HG03103 (cell line): ENCODE data around the gene LGALS7B.
"Not testable (repeated sequence)": the region's sequence is repeated elsewhere in the genome, so short reads cannot be mapped to it uniquely, and the experiment has no call there.

Experiments used
- ATAC-seq: cut with Tn5 transposase; IDR thresholded peaks from one replicate; pipeline ENCODE4 v1.9.1; 2021; ENCODE audit warnings: low read depth; ENCODE audit not compliant: unreplicated experiment

LGALS7B gene

DNA sequence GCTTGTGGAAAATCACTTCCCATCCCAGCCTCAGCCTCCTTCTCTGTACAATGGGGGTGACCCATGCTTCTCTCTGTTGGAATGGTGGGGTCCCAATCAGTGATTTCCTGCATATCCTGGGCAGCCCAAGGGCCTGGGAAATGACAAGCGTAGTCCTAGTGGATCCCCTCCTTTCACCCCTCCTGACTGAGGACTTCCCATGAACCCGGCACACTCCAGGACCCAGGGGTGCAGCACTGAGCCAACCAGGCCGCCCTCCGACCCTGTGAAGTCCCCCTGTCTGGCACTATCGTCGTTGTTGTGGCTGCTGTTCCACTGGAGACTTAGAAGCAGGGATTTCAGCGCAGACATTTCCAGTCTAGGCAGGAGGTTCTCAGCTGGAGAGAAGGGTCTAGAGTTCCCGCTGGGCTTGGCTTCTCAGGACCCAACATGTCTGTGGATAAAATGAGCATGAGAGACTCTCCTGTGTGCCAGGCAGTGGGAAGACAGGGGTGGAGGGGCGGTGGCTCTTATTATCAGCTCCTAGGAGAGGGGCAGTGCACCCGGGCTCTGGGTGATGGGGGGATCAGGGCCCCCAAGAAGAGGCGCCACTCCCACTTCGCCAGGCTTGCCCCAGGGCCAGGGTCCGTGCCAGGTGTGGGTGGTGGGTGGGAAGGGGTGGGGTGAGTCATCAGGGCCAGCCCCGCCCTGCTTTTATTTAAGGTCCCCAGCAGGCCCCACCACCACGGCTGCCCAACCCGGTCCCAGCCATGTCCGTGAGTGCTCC lies at the start of gene LGALS7B:
TSS of gene LGALS7B (plus strand) at position 723 of the 766 bp plus-strand sequence. CDS start at position 750, 27 bp downstream.
- no peak for ATAC-seq

DNA sequence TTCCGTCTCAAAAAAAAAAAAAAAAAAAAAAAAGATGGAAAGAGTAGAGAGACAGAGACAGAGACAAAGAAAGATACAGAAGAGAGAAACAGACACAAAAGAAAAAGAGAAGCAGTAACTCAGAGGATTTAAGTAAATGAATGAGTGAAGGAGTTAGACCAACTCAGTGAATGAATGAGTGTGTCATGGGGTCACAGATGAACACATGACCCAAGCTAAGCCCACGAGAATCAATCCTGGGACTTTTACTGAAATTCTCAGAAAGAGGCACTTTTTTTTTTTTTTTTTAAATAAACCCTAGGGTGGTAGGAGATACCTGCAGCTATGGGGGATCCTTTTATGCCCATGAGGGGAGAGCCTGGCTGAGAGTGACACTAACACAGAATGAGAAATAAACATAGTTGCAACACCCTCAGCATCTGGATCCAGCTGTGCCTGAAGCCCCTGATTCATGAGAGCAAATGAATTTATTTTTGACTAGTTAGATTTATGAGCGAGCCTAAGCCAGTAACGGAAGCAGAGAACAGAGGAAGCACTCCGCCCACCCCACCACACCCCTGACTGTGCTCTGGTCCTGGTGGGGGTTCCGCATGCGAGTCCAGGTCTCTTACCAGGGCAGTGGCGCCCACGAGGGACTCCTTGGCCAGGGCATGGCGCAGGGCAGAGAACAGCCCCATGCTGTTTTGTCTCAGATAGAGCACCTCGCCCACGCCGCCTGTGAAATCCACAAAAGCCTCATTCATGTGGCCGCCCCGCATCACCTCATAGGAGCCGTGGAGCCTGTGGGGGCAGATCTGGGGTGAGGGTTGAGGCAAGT lies 49.4 kb upstream of the LGALS7B start:
- ATAC-seq, result no peak

DNA sequence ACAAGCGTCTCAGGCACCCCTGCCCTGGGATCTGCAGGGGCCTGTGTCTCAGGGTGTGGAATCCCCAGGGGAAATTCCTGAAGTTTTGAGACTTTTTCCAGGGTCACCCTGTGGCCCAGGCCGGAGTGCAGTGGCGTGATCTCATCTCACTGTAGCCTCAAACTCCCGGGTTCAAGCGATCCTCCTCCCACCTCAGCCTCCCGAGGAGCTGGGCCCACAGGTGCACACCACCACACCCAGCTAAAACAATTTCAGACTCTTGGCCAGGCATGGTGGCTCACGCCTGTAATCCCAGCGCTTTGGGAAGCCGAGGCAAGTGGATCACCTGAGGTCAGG lies 48.8 kb upstream of the LGALS7B start:
- no peak for ATAC-seq

DNA sequence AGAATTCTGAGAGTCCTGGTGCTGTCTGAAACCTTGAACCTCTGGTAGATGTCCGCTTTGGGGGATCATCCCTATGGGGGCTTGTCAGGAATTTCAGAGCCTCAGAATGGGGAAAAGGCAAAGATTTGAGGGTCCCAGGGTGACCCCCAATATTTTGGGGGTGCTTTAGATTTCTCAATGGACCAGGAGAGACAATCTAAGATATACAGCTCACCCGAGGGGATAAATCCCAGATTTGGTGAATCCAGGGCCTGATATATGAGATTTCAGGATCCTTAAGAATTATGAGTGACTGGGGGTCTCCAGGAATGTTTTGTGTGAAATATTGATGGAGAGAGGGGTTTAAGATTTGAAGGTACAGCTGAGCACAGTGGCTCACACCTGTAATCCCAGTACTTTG lies 48.1 kb upstream of the LGALS7B start:
- ATAC-seq, result no peak

DNA sequence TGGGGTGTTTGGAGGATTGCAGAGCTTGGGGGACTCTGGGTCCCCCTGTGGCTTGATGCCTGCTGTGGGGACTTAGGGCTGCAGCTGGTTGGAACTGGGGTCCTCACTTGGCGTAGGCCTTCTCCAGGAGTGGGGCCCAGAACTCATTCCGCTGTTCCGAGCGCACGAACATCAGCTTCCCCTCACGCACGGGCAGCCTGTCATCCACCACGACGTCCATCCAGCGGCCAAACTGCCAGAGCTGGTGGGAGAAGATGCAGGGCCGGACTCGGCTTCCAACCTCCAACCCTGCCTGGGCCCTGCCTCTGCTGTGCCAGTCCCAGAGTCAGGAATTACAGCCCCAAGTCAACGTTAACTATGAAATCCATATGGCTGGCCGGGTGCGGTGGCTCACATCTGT lies 47.3 kb upstream of the LGALS7B start:
- no peak for ATAC-seq

DNA sequence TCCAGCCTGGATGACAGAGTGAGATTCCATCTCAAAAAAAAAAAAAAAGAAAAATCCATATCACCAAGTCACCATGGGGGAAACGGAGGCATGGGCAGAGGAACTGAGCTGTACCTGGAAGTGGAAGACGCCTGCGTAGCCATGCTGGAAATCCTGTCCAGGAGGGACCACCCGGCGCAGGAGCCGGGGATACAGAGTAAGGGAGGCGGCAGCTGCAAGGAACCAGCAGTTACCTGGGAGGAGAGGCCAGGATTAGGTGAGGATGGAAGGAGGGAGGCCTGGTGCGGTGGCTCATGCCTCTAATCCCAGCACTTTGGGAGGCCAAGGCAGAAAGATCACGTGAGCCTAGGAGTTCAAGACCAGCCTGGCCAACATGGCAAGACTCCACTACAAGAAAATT lies 46.7 kb upstream of the LGALS7B start:
- no peak for ATAC-seq

DNA sequence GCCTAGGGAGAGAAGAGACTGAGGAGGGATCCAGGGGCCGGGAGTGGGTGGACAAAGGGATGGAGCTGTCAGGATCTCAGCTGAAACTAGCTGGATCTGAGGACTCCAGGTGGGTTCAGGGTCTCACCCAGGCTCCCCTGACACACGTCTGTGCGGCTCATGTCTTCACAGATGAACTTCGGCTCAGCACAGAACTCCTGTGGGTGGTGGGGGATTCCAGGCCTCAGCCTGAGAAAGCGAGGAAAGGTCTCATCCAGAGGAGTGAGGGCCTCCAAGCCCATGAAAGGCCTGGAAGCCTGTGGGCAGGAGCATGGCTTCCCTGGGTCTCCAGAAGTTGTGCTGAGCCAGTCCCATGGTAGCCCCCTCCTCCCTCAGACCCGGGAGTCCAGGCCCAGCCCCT lies 46.1 kb upstream of the LGALS7B start:
- no peak for ATAC-seq

DNA sequence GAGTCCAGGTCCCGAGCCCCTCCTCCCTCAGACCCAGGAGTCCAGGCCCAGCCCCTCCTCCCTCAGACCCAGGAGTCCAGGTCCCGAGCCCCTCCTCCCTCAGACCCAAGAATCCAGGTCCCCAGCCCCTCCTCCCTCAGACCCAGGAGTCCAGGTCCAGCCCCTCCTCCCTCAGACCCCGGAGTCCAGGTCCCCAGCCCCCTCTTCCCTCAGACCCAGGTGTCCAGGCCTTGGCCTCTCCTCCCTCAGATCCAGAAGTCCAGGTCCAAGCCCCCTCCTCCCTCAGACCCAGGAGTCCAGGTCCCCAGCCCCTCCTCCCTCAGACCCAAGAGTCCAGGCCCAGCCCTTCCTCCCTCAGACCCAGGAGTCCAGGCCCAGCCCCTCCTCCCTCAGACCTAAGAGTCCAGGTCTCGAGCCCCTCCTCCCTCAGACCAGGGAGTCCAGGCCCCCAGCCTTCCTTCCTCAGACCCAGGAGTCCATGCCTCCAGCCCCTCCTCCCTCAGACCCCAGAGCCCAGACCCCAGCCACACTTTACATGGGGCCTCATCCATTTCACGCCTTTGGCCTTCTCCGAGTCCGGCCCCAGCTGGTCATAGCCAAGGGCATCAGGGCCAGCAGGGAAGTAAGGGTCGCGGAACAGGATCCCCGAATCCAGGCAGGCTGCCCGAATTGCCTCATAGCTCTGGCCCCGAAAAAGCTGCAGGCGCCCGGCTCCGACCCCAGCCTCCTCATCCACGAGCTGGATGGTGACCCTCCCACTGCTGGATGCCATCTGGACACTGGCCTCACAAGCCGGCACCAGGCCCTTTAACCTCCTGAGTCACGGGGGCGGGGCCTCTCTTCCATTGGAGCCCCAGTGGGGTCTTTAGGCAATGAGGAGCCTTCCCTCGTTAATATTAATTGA lies 45.4 kb upstream of the LGALS7B start:
- no peak for ATAC-seq

DNA sequence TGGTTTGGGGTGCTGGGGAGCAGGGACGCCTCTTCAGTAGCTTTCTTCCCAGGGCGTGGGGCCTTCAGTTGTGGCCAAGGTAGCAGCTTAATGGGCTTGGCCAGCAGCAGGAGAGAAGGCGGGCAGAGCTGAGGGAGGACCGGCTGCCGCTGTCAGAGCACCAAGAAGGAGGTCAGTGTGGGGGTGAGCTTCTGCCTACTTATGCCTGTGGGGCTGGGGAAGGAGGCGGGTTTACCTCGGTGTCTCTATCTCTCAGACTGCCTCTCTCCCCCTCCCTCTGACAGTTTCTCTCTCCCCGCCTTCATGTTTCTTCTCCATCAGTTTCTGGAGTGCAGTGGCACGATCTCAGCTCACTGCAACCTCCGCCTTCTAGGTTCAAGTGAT lies 44.7 kb upstream of the LGALS7B start, which contains the start of gene CAPN12:
TSS of gene CAPN12 (minus strand) at position 177 of the 384 bp plus-strand sequence. CDS start 309 bp downstream, outside the sequence.
- ATAC-seq, result no peak

DNA sequence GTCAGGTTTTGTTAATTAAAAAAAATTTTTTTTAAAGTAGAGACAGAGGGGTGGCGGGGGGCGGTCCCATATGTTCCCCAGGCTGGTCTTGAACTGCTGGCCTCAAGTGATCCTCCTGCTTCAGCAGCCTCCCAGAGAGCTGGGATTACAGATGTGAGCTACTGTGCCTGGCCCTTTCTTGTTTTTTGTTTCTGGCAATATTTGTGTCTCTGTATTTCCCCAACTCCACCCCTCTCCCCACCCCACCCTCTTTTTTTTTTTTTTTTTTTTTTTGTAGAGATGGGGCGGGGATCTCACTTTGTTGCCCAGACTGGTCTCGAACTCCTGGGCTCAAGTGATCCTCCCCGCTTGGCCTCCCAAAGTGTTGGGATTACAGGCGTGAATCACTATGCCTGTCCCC lies 44.1 kb upstream of the LGALS7B start:
- ATAC-seq, result no peak

DNA sequence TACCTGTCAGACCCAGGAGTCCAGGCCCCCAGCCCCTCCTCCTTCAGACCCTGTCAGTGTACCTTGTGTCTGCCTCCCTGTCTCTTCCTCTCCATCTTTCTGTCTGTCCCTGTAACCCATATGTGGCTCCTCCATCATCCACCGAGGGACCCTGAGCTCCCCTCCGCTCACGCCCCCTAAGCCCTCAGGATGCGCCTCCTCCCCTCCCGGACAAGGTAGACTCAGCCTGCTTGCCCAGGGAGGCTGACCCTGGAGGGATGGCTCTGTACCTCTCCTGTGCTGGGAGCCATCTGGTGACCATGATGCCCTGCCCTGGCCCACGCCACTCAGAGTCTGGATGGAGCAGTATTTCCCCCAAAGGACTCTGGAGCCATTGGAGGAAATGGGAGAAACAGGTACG lies 43.7 kb upstream of the LGALS7B start:
- ATAC-seq, result no peak

DNA sequence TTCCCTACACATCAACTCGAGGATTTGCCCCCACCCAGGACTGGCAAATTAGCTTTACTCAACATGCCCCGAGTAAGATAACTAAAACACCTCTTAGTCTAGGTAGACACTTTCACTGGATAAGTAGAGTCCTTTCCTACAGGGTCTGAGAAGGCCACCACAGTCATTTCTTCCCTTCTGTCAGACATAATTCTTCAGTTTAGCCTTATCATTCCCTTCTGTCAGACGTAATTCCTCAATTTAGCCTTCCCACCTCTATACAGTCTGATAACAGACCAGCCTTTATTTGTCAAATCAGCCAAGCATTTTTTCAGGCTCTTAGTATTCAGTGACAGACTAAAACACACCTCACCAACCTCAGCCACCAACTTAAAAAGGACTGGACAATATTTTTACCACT lies 35.2 kb upstream of the LGALS7B start:
- not testable (repeated sequence) for ATAC-seq

DNA sequence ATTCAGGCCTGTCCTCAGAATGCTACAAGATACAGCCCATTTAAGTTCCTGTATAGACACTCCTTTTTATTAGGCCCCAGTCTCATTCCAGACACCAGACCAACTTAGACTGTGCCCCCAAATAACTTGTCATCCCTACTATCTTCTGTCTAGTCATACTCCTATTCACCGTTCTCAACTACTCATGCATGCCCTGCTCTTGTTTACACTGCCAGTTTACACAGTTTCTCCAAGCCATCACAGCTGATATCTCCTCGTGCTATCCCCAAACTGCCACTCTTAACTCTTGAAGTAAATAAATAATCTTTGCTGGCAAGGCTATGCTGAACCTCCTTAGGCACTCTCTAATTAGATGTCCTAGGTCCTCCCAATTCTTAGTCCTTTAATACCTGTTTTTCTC lies 34.8 kb upstream of the LGALS7B start:
- ATAC-seq, result not testable (repeated sequence)

DNA sequence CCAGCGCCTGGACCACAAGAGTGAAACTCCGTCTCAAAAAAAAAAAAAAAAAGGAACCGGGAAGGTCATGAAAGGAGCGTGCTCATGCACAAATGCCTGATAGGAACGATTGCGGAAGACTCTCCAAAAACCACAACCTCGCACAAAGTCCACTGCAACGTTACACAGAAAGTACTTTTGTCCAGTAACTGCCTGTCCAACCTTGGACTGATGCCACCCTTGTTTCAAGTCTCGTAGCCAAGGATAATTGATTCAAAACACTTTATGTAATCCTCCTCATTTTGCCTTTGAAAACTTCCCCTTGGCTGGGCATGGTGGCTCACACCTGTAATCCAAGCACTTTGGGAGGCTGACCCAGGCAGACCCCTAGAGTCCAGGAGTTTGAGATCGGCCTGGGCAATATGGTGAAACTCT lies 29.4 kb upstream of the LGALS7B start:
- no peak for ATAC-seq

DNA sequence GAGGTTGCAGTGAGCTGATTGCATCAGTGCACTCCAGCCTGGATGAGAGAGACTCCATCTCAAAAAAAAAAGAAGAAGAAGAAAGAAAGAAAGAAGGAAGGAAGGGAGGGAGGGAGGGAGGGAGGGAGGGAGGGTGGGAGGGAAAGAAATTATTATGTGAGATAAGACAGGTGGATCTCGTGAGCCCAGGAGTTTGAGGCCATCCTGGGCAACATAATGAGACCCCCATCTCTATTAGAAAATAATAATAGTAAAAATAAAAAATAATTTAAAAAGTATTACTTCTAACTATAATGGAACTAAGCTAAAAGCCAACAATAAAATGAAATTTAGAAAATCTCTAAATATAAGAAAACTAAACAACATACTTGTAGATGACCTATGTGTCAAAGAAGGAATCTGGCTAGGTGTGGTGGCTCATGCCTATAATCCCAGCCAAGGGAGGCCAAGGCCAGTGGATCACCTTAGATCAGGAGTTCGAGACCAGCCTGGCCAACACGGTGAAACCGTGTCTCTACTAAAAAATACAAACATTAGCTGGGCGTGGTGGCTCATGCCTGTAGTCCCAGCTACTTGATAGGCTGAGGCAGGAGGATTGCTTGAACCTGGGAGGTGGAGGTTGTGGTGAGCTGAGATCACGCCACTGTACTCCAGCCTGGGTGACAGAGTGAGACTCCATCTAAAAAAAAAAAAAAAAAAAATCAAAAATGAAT lies 28.0 kb upstream of the LGALS7B start:
- ATAC-seq, result not testable (repeated sequence)

DNA sequence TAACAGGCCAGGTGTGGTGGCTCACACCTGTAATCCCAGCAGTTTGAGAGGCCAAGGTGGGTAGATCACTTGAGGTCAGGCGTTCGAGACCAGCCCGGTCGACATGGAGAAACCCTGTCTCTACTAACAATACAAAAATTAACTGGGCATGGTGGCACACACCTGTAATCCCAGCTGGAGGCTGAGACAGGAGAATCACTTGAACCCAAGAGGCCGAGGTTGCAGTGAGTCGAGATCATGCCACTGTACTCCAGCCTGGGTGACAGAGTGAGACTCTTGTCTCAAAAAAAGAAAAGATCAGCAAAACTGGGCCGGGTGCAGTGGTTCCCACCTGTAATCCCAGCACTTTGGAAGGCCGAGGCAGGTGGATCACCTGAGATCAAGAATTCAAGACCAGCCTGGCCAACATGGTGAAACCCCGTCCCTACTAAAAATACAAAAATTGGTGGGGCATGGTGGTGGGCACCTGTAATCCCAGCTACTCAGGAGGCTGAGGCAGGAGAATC lies 27.1 kb upstream of the LGALS7B start:
- ATAC-seq, result not testable (repeated sequence)

DNA sequence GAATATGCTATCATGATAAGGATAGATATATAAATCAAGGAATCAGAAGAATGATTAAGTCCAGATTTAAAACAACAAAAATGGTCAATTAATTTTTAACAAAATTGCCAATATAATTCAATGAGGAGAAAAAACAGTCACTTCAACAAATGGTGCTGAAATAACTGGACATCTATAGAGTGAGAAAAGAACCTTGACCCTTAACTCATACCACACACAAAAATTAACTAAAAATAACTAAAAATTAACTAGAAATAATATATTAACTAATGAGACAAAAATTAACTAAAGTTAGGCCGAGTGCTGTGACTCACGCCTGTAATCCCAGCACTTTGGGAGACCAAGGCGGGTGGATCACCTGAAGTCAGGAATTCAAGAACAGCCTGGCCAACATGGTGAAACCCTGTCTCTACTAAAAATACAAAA lies 25.2 kb upstream of the LGALS7B start:
- ATAC-seq, result no peak

DNA sequence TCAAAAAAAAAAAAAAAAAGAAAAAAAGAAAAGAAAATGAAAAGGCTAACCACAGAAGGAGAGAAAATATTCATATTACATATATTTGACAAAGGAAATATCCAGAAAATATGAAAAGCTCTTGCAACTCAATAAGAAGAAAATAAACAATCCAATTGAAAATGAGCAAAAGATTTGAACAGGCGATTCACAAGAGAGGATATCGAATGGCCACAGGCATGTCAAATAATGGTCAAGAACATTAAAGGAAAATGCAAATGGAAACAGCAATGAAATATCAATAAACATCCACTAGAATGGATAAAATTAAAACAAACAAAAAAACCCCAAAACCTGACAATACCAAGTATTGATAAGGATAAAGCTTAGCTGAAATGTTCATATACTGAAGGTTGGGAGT lies 23.8 kb upstream of the LGALS7B start:
- ATAC-seq, result no peak

DNA sequence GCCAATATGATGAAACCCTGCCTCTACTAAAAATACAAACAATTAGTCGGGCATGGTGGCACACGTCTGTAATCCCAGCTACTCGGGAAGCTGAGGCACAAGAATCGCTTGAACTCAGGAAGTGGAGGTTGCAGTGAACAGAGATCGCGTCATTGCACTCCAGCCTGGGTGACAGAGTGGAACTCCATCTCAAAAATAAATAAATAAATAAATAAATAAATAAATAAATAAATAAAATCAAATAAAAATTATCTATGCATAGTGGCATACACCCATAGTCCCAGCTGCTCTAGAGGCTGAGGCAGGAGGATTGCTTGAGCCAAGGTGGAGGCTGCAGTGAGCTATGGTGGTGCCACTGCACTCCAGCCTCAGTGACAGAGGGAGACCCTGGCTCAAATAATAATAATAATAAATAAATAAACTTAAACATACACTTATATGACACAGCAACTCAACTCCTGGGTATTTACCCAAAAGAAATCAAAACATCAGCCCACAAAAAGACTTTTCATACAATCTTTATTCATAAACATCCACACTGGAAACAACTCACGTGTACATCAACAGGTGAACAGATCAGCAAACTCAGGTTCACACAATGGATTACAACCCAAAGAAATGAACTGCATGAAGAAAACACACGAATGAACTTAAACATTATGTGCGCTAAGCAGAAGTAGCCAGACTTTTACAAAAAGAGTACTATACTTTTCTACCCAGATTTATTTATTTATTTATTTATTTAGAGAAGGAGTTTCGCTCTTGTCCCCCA lies 22.5 kb upstream of the LGALS7B start:
- no peak for ATAC-seq
